NCI-H1694 (cell line): ENCODE results near the gene TBC1D20.
"Not testable (repeated sequence)": the region's sequence is repeated elsewhere in the genome, so short reads cannot be mapped to it uniquely, and the experiment has no call there.

Source experiments
- DNase-seq: peaks from one replicate; lab custom pipeline; 2025; lab: John Stamatoyannopoulos, UW

The TBC1D20 gene

DNA sequence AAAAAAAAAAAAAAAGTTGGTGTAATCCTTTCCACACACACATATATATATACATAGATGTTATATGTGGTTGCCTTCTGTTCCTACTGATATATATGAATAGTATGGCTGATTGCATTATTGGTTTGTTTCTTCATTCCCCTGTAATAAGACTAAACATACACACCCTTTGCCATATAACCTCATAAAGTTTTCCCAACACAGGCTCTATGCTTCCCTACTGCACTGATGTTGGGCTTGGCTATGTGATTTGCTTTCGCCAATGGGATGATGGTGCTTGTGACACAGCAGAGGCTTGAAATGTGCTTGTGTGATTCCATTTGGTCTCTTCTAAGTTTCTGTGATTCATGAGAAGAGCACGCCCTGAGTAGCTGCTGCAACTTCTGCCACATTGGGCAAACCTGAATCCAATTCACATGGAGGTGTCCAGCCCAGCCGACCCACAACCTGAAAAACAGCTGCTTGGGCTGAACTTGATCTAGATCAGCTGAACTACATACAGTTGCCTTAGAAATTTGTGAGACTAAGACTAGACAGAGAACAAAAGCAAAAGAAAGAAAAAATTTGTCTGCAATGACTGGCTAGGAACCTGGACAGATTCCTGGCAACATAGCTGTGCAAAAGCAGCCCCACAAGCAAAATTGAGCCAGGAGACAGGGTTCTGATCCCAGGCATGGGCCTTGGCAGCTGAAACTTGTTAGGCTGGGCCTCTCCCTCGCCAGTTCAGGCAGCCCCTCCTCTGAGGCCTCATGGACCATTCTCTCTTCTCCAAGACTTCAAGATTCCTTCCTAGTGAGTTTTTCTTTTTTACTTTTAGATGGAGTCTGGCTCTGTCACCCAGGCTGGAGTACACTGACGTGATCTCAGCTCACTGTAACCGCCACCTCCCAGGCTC, 13.4 kb upstream of the TBC1D20 start:
- no peak for DNase-seq

- no peak for DNase-seq
These were observed 12.2 kb upstream of the TBC1D20 start for GRCh38 chr20:474581-474980.

GRCh38 chr20:472889-473292, 10.6 kb upstream of the TBC1D20 start:
- no peak for DNase-seq

DNA sequence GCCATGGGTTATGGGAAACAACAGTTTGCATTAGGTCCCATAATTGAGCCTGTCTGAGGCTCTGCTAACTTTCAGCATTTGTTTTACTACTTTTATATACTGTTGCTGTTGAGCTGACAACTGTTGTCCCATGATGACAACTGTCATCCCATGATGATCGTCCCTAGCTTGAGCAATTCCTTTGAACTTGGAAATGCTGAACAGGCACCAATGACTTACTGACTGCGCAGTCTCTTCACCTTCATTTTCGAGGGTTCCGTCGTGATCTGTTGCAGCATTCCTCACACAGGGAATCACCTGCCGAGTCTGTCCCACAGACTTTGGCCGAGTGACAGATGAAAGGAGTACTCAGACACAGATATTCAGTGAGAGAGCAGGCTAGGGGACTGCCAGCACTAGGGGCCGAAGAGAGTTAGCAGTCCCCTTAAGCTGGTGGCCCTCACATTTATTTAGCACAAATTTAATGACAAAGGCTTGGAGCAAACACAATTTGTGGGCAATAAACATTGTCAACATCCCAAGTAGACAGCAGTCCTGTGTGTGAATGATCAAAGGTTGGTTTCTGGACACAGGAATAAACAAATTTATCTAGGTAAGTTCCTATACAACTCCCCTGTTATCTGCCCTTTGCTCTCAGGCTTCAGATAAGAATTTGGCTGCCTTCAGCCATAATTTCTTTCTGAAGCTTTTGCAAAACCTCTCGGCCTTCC, 10.0 kb upstream of the TBC1D20 start:
- no peak for DNase-seq

DNA sequence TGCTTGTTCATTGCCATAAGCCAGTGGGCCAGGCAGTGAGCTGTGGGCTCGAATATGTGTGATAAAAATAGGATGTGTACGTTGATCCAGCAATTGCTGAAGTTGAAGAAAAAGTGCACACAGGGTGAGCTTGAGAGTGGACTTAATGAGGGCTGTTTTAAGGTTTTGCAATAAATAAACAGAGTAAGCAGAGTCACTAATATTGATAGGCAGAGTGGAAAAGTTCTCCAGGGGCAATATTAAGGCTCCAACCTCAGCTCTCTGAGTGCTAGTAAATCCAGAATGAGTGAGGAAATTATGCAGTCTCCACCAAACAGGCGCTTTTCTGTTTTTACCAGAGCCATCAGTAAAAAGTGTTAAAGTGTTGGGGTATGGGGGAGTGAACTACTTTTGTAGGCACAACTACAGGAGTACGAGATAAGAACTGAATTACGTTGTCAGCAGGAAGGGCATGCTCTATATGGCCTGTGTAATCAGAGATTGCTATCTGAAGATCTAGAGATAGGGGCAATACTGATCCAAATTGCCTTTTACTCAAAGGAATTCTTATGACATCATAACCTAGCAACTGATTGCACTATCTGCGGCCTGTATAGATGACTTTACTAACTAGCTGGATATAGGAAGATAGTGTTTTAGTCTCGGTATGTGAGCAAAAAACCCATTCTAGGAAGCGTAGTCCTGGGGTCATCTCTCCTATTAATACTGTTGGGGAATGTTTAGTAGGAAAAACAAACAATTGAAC, 7.6 kb upstream of the TBC1D20 start:
- DNase-seq, result no peak

DNA sequence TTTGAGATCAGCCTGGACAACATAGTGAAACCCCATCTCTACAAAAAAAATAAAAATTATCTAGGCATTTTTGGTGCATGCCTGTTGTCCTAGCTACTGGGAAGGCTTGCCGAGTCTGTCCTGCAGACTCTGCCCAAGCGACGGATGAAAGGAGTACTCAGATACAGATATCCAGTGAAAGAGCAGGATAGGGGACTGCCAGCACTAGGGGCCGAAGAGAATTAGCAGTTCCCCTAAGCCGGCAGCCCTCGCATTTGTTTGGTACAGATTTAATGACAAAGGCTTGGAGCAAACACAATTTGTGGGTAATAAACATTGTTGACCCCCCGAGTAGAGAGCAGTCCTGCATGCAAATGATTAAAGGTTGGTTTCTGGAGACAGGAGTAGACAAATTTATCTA, 5.4 kb upstream of the TBC1D20 start:
- no peak for DNase-seq

DNA sequence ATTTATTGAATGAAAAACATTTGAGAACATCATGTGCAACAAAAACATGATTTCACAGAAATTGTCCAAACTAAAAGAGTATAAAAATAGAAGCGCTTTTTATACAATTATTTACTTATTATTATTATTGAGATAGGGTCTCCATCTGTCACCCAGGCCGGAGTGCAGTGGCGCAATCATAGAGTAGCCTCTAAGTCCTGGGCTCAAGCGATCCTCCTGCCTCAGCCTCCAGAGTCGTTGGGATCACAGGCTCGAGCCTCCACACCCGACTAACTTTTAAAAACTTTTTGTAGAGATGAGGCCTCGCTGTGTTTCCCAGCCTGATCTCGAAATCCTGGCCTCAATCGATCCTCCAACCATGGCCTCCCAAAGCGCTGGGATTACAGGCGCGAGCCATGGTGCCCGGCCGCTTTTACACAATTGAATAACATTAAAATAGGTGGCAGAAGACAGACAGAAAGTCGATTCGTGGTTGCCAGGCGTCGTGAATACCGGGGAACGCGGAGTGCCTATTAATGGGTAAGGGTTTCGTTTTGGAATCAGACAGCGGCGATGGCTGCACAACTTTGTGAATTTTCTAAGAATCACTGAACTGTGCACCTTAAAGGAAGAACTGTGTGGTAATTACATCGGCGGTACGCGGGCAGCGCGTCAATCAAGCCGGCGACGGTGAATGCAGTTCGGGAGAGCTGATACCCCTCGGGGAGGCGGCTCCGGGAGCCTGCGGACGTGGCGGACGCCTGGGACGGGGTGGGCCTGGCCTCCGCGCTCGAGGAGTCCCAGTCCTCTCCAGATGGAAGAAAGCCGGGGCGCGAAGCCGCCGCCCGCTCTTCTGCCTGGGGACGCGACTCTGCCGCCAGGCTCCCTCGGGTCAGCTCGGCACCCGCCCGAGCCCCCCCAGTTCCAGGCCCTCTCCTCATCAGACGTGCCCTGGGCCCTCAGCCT, 807 bp downstream of the TBC1D20 start:
- DNase-seq, result no peak

- no peak for DNase-seq
These were observed 1.6 kb downstream of the TBC1D20 start for GRCh38 chr20:460707-461106.

DNA sequence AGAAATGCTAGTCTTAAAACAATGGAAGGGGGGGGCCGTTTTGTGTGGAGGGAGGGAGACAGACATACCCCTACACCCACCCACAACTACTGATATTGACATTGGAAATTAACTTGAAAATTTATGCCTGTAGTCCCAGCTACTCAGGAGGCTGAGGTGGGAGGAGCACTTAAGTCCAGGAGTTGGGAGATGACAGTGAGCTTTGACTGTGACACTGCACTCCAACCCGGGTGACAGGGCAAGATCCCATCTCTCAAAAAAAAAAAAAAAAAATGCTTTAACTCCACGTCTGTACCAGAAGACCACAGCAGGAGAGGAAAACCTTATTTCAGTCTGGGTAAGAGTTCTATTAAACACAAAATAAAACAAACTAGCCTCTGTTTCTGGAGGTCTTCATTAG, 2.2 kb downstream of the TBC1D20 start:
- no peak for DNase-seq

DNA sequence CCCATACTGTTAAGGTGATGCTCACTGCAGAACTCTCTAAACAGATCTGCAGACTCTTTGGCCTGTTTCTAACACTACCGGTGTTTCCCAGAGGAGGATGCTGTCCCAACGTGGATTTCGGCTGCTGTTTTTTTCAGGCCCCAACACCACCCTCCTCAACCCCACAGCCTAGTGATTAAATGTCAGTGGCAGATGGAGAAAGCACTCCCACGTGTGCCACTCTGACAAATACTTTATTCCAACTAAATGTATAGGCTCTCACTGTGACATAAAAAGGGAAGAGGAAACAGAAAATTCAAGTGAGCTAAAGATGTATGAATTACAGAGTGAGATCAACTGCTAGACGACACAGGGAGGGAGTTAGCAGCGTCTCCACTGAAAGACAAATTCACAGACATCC, 3.6 kb downstream of the TBC1D20 start:
- no peak for DNase-seq

- DNase-seq, result no peak
These were observed 7.4 kb downstream of the TBC1D20 start for GRCh38 chr20:454951-455350.

DNA sequence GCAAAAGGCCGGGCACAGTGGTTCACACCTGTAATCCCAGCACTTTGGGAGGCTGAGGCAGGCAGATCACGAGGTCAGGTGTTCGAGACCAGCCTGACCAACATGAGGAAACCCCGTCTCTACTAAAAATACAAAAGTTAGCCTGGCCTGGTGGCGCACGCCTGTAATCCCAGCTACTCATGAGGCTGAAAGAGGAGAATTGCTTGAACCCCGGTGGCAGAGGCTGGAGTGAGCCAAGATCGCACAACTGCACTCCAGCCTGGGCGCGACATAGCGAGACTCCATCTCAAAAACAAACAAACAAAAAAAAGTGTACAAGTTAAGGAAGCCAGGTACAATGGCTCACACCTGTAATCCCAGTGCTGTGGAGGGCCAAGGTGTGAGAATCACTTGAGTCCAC, 10.3 kb downstream of the TBC1D20 start:
- not testable (repeated sequence) for DNase-seq

DNA sequence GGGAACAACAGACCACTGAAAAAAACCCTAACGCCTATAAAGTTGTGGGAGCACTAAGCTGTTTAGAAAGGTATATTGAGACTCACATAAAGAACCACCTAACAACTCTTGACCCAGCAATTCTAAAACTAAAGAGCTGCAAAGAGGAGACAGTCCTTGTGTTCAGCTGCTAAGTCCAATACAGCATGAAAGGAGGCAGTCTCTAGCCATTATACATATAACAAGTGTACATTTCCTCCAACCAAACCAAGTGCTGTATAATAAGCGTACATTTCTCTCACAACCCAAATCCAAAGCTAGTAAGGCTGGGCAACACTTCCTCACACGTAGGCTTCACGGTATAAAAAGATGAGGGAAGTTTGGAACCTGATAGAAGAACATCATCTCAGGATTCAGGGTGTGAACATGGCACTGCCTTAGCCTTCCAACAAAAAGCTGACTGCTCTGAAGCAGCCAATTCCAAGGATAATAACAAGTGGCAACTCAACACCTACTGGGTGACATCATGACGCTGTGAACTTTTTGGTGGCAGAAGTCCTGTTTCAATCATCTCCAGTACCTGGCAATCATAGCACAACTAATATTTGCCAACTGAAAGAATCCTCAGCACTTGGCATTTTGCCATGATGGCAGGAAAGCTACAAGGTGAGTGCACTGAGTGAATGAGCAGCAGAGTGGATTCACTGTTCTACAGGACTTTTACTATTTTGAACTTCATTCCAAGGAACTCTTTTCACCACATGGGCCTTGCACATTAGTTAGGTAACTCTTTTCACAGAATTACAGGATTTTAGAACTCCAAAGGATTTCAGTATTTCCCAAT, 16.6 kb downstream of the TBC1D20 start:
- no peak for DNase-seq

DNA sequence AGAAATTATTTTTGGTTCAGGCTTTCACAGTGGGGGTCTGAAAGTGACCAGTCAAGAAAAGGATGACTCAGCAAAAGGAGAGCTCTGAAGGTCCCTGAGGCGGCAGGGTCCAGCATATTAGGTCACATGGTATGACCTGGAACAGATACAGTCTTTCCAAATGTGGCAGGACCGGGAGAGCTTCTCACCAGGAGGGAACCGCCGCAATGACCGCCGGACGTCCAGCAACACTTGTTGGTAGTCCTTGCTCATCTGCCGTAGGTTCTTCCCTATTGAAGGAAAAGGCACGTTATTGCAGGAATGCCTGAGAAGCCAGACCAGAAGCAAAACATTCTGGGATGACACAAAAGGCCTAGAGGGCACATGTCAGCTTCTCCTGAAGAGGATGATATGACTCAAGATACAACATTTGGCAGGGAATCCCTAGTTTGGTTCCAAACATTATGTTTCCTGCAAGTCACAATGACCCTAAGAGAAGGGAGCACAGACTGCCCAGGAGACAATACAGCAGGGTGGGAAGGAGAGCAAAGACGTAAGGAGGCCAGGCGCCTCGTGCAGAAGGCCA, 17.4 kb downstream of the TBC1D20 start:
- no peak for DNase-seq

DNA sequence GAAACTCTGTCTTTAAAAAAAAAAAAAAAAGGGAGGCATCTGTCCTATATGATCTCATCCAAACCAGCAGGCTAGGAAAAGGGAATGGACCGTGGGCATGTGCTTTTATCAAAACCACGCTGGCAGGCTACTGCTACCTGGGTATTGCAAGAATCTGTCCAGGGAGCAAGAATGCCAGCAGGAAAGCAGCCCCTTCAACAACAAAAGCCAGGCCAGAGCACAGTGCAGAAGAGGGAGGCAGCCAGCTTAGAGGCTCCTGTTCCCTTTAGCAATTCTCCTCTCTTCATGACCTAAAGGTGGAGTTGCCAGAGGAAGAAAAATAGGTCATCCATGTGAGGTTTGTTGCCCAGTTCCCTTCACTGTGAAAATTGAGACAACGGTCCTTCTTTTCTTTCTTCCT, 18.2 kb downstream of the TBC1D20 start:
- DNase-seq, result no peak

- DNase-seq, result no peak
These were observed 19.0 kb downstream of the TBC1D20 start for GRCh38 chr20:443223-443775.

DNA sequence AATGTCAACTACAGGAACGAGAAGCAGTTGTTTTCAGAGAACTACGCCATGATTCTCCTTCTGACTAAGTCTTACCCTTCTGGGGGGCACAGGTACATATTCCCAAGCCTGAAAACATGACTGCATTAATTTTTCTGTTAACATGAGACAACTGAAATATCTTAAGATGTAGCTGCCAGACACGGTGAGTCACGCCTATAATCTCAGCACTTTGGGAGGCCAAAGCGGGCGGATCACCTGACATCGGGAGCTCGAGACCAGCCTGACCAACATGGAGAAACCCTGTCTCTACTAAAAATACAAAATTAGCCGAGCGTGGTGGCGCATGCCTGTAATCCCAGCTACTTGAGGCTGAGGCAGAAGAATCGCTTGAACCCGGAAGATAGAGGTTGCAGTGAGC, 21.7 kb downstream of the TBC1D20 start:
- DNase-seq, result no peak

DNA sequence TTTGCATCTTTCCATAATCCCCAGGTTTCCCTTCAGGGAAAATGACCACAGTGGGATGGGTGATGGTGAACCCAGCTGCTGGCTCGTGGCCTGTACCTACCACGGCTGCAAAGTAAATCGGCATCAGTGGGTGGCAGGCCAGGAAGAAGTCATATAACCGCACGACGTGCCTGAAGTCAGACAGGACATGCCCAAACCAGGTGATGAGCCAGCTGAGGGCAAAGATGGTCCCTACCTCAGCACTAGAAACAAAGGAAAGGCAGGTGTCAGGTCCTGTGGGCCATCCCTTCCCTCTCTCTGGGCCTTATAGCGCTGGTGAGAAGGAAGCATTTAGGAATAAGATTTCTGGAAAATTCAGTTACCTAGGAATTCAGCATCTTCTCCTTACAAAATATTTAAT, 22.2 kb downstream of the TBC1D20 start:
- DNase-seq, result no peak

- DNase-seq, result no peak
These were observed 23.5 kb downstream of the TBC1D20 start for GRCh38 chr20:438571-439469.
